BLaER1 (cell line): ENCODE results near the gene MCM7.

ENCODE experiments used
- H3K27ac ChIP-seq: shearing (Covaris generic); formaldehyde crosslinking; 2 replicates; pipeline ENCODE4 v1.8.1; 2022
- H3K27me3 ChIP-seq: shearing (Covaris generic); formaldehyde crosslinking; 2 replicates; pipeline ENCODE4 v1.8.1; 2022
- H3K36me3 ChIP-seq: shearing (Covaris generic); formaldehyde crosslinking; 2 replicates; pipeline ENCODE4 v1.8.1; 2022
- H3K4me1 ChIP-seq: shearing (Covaris generic); formaldehyde crosslinking; 2 replicates; pipeline ENCODE4 v1.8.1; 2022
- H3K4me2 ChIP-seq: shearing (Covaris generic); formaldehyde crosslinking; 2 replicates; pipeline ENCODE4 v1.8.1; 2022
- H3K4me3 ChIP-seq: shearing (Covaris generic); formaldehyde crosslinking; 2 replicates; pipeline ENCODE4 v1.8.1; 2022
- H3K9ac ChIP-seq: shearing (Covaris generic); formaldehyde crosslinking; 2 replicates; pipeline ENCODE4 v1.8.1; 2022
- H3K9me3 ChIP-seq: shearing (Covaris generic); formaldehyde crosslinking; 2 replicates; pipeline ENCODE4 v1.8.1; 2022
- H4K20me1 ChIP-seq: shearing (Covaris generic); formaldehyde crosslinking; 2 replicates; pipeline ENCODE4 v1.8.1; 2022
- Cebpa-rat ChIP-seq: shearing (Covaris generic); IDR thresholded peaks from 2 replicates; pipeline ENCODE4 v1.8.1; 2022

Gene MCM7

DNA sequence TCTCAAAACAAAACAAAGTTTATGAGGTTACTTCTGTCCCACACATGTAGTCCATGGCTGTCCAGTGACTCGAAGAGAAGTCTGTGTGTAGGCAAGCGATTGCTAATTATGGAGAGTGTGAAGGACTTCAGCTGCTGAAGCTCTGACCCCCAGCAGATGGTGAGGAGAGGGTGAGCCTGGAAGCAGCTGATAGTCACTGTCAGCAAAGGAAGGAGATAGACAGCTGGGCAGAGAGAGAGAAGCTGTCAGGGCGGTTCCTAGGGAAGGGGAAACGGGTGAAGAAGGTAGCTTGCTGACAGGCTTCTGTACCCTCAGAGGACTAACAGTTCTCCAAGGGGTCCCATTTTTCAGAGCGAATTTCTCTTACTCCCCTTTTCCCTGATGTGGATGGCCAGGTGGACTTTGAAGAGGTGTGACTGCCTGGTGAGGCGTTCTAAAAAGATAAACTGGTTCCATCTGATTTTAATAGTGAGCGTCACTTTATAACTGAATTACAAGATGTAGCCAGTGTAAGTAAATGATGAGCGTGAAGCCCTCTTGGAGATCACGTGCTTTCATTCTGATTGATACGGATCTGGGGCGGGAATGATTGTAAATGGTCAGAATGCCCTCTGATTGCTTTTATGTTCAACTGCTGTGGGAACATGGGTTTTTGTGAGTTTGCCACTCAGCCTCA, 39.5 kb downstream of the MCM7 start:
- Histone ChIP-seq H4K20me1 (no peaks in the 10 kb centered on the region), H3K27ac (no peak overlapping the region), H3K4me1 (no peaks in the 10 kb centered on the region), H3K9me3 (no peaks in the 10 kb centered on the region), H3K4me2 (no peak overlapping the region), H3K4me3 (no peak overlapping the region), H3K27me3 (no peaks in the 10 kb centered on the region), H3K36me3 (peaks cover 100% of the 10 kb centered on the region), H3K9ac (no peak overlapping the region)
- no peak for TF ChIP-seq Cebpa-rat

DNA sequence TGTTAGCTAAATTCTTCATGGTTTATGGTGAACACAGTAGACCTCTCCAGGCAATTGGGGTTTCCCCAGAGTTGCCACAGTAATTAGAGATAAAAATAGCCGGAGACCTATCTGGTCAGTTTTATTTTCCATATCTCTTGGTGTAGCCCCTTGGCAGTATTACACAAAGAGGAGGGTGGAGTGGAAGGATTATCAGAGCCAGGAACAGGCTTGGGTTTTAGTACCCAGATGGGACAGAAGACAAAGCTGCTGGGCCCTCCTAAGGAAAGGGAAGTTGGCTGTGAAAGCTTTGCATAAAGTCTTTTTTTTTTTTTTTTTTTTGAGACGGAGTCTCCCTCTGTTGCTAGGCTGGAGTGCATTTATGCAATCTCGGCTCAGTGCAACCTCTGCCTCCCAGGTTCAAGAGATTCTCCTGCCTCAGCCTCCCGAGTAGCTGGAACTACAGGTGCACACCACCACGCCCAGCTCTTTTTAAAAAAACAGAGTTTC, 41.9 kb downstream of the MCM7 start:
- H3K4me2 ChIP-seq, result no peak overlapping the region
- H3K36me3 ChIP-seq, result peaks cover 78% of the 10 kb centered on the region
- no peak overlapping the region for H3K4me3 ChIP-seq

DNA sequence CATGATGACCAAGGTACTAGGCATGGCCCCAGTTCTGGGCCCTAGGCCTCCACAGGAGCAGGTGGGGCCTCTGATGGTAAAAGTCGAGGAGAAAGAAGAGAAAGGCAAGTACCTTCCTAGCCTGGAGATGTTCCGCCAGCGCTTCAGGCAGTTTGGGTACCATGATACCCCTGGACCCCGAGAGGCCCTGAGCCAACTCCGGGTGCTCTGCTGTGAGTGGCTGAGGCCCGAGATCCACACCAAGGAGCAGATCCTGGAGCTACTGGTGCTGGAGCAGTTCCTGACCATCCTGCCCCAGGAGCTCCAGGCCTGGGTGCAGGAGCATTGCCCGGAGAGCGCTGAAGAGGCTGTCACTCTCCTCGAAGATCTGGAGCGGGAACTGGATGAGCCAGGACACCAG, 44.2 kb downstream of the MCM7 start:
- no peak for TF ChIP-seq Cebpa-rat
- H3K4me1 ChIP-seq, result peaks cover 9% of the 10 kb centered on the region
- H3K27ac ChIP-seq, result no peak overlapping the region
- H3K9me3 ChIP-seq, result no peaks in the 10 kb centered on the region
- H3K27me3 ChIP-seq, result no peaks in the 10 kb centered on the region
- no peak overlapping the region for H3K4me2 ChIP-seq
- 0 out of 2 replicates have a peak overlapping the region, but pooled peaks have one; percentile 15 for H3K9ac ChIP-seq
- no peak overlapping the region for H3K4me3 ChIP-seq
- peaks cover 5% of the 10 kb centered on the region; the same call in 1 of the 2 replicates for H4K20me1 ChIP-seq
- peaks cover 55% of the 10 kb centered on the region for H3K36me3 ChIP-seq

More for the DNA sequence above, 41.9 kb downstream of the MCM7 start:
- Histone ChIP-seq H3K27ac (no peak overlapping the region), H4K20me1 (no peaks in the 10 kb centered on the region), H3K27me3 (no peaks in the 10 kb centered on the region), H3K4me1 (no peaks in the 10 kb centered on the region), H3K9ac (no peak overlapping the region), H3K9me3 (no peaks in the 10 kb centered on the region)
- TF ChIP-seq Cebpa-rat, result no peak

DNA sequence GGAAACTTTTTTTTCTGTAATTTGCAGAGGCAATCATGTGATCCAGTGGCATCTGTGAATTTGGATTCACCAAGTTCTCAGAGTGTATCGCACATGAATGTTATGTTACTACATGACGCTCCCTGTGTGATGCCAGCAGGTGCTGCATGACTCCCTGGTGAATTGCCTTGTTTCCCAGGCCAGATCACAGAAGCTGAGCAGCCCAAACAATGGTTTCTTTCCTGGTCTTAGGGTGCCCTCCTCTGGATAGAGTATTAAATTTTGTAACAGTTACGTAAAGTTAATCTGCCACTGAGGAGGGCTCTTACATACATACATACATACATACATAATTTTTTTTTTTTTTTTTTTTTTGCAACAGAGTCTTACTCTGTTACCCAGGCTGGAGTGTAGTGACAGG, 48.0 kb downstream of the MCM7 start:
- TF ChIP-seq Cebpa-rat, result no peak
- Histone ChIP-seq H3K27ac (no peak overlapping the region), H4K20me1 (peaks cover 5% of the 10 kb centered on the region; the same call in 1 of the 2 replicates), H3K9me3 (no peaks in the 10 kb centered on the region), H3K27me3 (no peaks in the 10 kb centered on the region), H3K36me3 (peaks cover 17% of the 10 kb centered on the region), H3K4me2 (peak overlapping the region; percentile 52), H3K4me3 (no peak overlapping the region), H3K4me1 (peaks cover 24% of the 10 kb centered on the region), H3K9ac (no peak overlapping the region)

DNA sequence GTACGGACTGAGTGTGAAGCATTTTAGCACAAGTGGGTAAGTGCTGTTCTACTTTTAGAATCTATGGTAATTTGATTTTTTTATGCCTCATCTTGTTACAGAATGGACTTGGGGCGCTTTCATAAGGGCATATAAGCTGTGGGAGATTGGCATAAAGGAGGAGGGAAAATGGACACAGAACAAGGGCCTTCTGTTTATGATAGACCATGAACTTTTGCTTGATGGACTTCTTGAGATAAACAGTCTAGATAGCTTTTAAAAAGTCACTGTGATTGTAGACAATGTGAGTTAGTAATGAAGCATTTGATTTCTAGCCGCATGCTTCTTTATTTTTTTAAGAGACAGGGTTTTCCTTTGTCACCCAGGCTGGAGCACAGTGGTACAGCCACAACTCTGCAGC, 49.6 kb downstream of the MCM7 start:
- no peak overlapping the region for H3K9ac ChIP-seq
- peaks cover 5% of the 10 kb centered on the region; the same call in 1 of the 2 replicates for H4K20me1 ChIP-seq
- no peak for TF ChIP-seq Cebpa-rat
- H3K4me3 ChIP-seq, result no peak overlapping the region
- H3K27me3 ChIP-seq, result no peaks in the 10 kb centered on the region
- H3K4me1 ChIP-seq, result peaks cover 24% of the 10 kb centered on the region
- no peaks in the 10 kb centered on the region for H3K9me3 ChIP-seq
- H3K4me2 ChIP-seq, result no peak overlapping the region
- H3K36me3 ChIP-seq, result peaks cover 1% of the 10 kb centered on the region
- H3K27ac ChIP-seq, result no peak overlapping the region

DNA sequence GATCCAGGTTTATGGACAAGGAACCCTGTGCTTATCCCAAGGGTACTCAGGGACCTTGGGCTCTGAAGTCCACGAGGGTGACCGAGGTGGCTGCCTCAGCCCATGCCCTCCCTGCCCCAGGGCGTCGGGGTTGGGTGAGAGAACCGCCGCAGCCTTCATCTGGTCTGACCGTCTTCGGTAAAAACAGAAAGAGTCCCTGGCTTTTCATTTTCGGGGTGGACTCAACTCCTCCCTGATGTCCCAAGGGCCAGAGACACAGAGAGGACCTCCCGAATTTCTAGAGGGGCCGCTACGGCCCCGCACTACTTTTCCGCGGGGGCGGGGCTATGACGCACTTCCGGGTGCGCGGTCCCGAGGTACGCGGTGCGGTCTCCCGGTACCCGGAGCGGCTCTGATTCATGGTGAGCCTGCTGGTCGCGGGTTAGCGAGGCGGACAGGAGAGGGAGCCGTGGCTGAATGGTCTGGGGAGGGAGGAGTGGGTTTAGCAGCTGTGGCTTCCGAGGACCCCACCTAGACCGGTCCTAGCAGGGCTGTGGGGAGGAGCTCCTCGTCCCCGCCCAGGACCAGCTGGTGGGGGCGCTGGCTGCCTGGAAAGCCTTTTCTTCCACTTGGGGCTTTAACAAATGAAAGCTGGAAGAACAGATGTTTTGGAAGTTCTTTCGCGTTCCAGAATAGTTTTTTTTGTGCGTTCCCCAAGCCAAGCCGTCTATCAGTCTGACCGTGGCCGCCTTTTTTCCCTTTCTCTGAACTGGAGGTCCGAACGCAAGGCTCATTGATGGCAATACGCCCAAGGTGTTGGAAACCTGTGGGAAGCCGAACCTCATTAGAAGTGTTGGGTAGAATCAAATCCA, 51.5 kb downstream of the MCM7 start, which contains the start of gene ZSCAN21:
Gene ZSCAN21, plus strand, starts transcription at position 334 of the 851 bp plus-strand sequence. CDS start 7,233 bp downstream, outside the sequence.
- Histone ChIP-seq H3K4me1 (peaks cover 30% of the 10 kb centered on the region), H3K9me3 (no peaks in the 10 kb centered on the region), H3K27me3 (no peaks in the 10 kb centered on the region), H3K36me3 (no peaks in the 10 kb centered on the region), H3K4me2 (peak within 1 kb of the TSS; percentile 77), H3K4me3 (peak within 1 kb of the TSS; percentile 75), H4K20me1 (peaks cover 5% of the 10 kb centered on the region; the same call in 1 of the 2 replicates), H3K9ac (peak within 1 kb of the TSS; percentile 74), H3K27ac (peak within 1 kb of the TSS; percentile 72)
- TF ChIP-seq Cebpa-rat, result no peak

DNA sequence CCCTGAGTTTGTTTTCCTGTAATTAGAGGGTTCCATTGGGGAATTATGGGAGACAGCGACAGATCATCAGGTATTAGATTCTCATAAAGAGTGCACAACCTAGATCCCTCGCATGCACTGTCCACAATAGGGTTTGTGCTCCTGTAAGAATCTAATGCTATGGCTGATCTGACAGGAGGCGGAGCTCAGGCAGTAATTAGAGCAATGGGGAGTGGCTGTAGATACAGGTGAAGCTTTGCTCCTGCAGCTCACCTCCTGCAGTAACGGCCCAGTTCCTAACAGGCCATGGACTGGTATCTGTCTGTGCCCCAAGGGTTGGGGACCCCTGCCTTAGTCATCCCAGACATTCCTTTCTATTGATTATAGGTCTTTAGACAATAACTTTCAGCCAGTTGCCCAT, 52.5 kb downstream of the MCM7 start:
- no peak overlapping the region for H3K4me3 ChIP-seq
- H3K27ac ChIP-seq, result no peak overlapping the region

DNA sequence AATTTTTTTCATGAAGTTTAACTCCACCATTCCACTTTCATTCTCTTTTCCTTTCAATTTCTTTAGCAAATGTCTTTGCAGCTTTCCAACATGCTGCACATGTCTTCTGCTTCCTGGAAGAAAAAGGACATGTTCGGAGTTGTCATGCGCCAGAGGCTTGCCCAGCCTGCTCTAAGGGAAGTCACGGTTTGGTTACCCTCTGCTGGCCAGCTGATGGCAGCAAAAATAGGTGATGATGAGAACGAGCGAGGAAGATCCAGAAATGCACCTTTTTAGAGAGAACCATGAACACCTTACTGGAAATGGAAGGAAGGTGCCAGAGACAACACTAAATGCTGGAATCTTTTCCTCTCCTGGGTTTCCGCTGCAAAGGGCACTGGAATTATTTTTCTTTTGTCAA, 56.5 kb downstream of the MCM7 start:
- 0 out of 2 replicates have a peak overlapping the region, but pooled peaks have one; percentile 55 for H3K27ac ChIP-seq
- H3K4me3 ChIP-seq, result no peak overlapping the region
- TF ChIP-seq Cebpa-rat, result no peak
- H3K4me1 ChIP-seq, result peaks cover 31% of the 10 kb centered on the region
- H3K9me3 ChIP-seq, result no peaks in the 10 kb centered on the region
- H3K36me3 ChIP-seq, result peaks cover 8% of the 10 kb centered on the region; the same call in 1 of the 2 replicates
- H3K9ac ChIP-seq, result no peak overlapping the region
- H3K4me2 ChIP-seq, result peak overlapping the region; percentile 56
- no peaks in the 10 kb centered on the region for H4K20me1 ChIP-seq
- no peaks in the 10 kb centered on the region for H3K27me3 ChIP-seq

More for the DNA sequence above, 52.5 kb downstream of the MCM7 start:
- Histone ChIP-seq H3K4me2 (peak overlapping the region; percentile 77; the same call in 1 of the 2 replicates), H3K9ac (no peak overlapping the region), H3K27me3 (no peaks in the 10 kb centered on the region), H3K9me3 (no peaks in the 10 kb centered on the region), H4K20me1 (peaks cover 5% of the 10 kb centered on the region; the same call in 1 of the 2 replicates), H3K4me1 (peaks cover 39% of the 10 kb centered on the region), H3K36me3 (no peaks in the 10 kb centered on the region)
- no peak for TF ChIP-seq Cebpa-rat
